Endothelial cell of umbilical vein (primary cell): ENCODE measurements around the gene COL19A1. TPM values are rescaled to one million over a fixed set of nuclear protein-coding genes. Genes with fewer than 3 reads are reported as not detected.

Experiments
- polyA plus RNA-seq, 4 experiments: library from polyadenylated mRNA; depleted of rRNA in 3 of 4; stranded (reverse) in 3 of 4; unstranded in 1 of 4; fragments of >200 nt; gene quantifications; 2 replicates each; pipeline versions ENCODE4 v1.2.1 to v1.2.3, GENCODE V29; 2011 to 2012; ENCODE audit warnings: missing spikeins in 1 of 4
- small RNA-seq: library from RNA; depleted of rRNA; stranded (forward); fragments of <200 nt; gene quantifications from one replicate; pipeline ENCODE3, GENCODE V24; 2012; ENCODE audit warnings: low replicate concordance, low read depth; ENCODE audit not compliant: insufficient read depth, insufficient read length
- total RNA-seq: library from RNA; stranded (reverse); gene quantifications from 2 replicates; pipeline ENCODE4 v1.2.3, GENCODE V29; 2021

Gene COL19A1
- total and polyA plus RNA-seq, 2 donors (not counting 3 experiments of a cell fraction or from before 2014, with no cell fraction given), result not detected

Small RNA genes within 50 kb of the gene (small RNA-seq; reads per million reads assigned to genes)
- gene RPL37P15, result not detected

Other genes starting within 250 kb of the COL19A1 start
- 14.6 and 16.2 TPM in 2 replicates for gene LMBRD1, start 69.5 kb upstream of the COL19A1 start, total RNA-seq
- 7.3 and 9.8 TPM in 2 replicates for gene LMBRD1, start 69.5 kb upstream of the COL19A1 start, polyA plus RNA-seq